Prostate gland (tissue), 2 donors: ENCODE measurements around the gene CD58.

Experiments
- POLR2A ChIP-seq: fragments of 450-650 bp; IDR thresholded peaks from one replicate; pipeline ENCODE4 v1.6.1; 2016; ENCODE audit warnings: antibody characterized with exemption, mild to moderate bottlenecking
- TF ChIP-seq, protein P1 (sequence below), 4 experiments: fragments of 200-600 bp in 2 of 4; fragments of 450-650 bp in 2 of 4; sonication (generic) in 2 of 4; IDR thresholded peaks; 1 replicate in 3 of 4; 2 replicates in 1 of 4; pipeline ENCODE4 v1.5.1; 2016 to 2019; ENCODE audit warnings: antibody characterized with exemption in 4 of 4, mild to moderate bottlenecking in 2 of 4, moderate library complexity in 2 of 4

DNA sequence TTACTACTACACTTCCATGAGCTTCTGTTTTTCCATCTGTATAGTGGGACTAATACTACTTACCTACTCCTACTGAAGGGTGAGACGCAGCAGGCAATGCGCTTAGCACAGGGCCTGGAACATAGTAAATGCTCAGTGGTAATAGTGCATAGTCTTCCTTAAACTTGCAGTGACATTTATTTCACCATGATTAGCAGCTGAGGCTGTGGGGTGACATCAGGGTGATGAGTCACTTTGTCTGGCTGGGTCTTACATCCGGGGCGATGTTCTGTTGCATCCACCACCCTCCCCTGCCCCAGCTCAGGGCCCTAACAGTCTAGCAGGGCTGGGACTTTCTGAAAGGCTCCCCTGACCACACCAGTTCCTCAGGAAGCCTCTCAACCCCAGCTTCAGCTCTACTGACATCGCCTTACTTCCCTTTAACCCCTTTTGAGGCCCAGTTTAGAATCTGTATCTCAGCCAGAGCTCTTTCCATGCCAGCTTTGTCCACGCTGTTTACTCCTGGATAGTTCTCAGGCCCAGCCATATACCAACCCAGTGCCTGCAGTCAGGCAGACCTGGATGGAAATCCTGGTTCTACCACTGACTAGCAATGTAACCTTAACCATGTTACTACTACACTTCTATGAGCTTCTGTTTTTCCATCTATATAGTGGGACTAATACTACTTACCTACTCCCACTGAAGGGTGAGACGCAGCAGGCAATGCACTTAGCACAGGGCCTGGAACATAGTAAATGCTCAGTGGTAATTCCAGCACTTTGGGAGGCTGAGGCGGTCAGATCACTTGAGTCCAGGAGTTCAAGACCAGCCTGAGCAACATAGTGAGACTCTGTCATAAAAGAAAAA is 66.3 kb downstream of the CD58 start:
- TF ChIP-seq, protein P1, sequence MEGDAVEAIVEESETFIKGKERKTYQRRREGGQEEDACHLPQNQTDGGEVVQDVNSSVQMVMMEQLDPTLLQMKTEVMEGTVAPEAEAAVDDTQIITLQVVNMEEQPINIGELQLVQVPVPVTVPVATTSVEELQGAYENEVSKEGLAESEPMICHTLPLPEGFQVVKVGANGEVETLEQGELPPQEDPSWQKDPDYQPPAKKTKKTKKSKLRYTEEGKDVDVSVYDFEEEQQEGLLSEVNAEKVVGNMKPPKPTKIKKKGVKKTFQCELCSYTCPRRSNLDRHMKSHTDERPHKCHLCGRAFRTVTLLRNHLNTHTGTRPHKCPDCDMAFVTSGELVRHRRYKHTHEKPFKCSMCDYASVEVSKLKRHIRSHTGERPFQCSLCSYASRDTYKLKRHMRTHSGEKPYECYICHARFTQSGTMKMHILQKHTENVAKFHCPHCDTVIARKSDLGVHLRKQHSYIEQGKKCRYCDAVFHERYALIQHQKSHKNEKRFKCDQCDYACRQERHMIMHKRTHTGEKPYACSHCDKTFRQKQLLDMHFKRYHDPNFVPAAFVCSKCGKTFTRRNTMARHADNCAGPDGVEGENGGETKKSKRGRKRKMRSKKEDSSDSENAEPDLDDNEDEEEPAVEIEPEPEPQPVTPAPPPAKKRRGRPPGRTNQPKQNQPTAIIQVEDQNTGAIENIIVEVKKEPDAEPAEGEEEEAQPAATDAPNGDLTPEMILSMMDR (IDR thresholded peaks at IDR 0.05): no peak
- TF ChIP-seq POLR2A: no peak
